Measurements from ENCODE around the gene GOLGA7B.
A peak's percentile ranks its signal among the peaks of the same experiment; 100 is the strongest.
"Not testable (repeated sequence)": the region's sequence is repeated elsewhere in the genome, so short reads cannot be mapped to it uniquely, and the experiment has no call there.

The GOLGA7B gene

DNA sequence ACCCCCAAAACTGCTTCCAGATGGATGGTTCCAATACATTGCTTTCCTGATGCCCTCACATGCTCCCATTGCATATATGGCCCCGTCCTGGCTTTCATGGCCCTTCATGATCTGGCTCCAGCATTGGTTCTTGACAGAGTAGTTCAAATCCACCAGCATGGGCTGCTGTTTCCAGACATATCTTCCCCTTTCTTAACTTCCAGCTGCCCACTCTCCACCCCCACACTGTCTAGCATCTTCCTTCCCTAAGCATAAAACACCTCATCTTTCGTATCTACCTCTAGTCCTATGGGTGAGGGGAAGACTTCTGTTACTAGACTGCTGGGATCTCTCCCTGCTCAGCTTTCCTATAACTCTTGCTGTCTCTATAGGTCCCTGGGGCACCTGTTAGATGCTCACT, 13.2 kb upstream of the GOLGA7B start:
- DNase-seq, result no peak

DNA sequence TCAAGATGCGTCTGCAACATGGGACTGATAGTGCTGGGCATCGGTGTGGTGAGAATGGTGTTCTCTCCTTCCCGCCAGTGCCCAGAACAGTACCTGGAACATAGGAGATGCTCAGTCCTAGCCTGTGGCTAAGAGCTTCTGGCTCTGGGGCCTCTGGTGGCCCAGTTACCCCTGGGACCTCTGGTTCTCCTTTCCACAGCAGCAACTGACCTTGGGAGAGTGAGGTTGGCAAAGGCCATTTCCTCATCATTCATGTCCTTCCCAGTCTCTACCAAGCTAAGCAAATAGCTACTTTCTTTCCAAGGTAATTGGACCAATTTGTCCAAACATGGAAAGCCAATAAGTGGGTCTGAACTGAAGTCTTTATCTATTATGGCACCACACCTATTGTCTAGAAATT, 11.6 kb upstream of the GOLGA7B start:
- no peak for DNase-seq

DNA sequence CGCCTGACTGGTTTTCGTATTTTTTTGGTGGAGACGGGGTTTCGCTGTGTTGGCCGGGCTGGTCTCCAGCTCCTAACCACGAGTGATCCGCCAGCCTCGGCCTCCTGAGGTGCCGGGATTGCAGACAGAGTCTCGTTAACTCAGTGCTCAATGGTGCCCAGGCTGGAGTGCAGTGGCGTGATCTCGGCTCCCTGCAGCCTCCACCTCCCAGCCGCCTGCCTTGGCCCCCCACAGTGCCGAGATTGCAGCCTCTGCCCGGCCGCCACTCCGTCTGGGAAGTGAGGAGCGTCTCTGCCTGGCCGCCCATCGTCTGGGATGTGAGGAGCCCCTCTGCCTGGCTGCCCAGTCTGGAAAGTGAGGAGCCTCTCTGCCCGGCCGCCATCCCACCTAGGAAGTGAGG, 8.5 kb upstream of the GOLGA7B start:
- DNase-seq, result not testable (repeated sequence)

DNA sequence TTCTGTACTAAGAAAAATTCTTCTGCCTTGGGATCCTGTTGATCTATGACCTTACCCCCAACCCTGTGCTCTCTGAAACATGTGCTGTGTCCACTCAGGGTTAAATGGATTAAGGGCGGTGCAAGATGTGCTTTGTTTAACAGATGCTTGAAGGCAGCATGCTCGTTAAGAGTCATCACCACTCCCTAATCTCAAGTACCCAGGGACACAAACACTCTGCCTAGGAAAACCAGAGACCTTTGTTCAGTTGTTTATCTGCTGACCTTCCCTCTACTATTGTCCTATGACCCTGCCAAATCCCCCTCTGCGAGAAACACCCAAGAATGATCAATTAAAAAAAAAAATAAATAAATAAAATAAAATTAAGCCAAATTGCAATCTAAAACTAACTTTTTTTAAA, 7.5 kb upstream of the GOLGA7B start:
- DNase-seq, result not testable (repeated sequence)

DNA sequence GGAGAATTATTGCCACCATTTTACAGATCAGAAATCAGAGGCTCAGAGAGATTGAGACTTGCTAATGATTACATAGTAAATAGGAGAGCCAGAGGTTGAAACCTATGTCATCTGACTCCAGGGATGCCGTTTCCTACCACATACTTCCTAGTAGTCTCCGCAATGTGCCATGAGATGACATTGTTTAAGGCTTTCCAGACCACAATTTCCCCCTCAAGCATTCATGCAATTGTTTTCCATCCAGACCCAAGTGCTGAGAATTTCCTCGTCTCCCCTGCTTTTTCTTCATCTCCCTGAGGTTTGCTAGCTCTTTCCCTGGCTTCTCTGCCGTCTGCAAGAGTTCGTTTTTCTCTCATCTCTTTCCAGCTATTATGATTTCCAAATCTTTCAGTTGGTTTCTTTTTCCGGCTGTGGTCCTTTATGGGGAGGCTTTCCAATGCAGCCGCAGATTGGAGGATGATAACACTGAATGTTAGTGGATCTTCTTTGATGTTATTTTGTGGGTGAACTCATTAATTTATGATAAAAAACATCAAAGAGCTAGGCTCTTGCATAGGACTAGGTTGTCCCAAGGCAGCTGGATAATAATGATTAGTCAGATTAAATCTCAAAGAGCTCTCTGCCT, 6.9 kb upstream of the GOLGA7B start:
- DNase-seq, result no peak

DNA sequence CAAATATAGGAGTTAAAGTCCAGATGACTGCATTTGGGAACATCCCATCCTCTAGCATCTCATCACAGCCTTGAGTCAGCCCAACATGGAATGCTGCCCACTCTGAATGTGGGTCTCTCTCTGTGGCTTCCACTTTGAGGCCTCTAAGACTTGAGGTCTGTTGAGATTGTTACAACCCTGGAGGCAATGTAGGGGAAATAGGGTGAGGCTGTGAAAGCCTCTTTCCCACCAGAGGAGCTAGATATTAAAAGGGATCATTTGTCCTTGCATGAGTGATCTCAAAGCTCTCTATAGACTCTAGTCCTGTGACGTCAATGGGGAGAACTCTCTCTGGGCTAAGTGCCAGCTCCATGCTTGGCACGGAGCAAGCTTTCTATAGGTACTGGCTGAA, 6.4 kb upstream of the GOLGA7B start:
- DNase-seq, result no peak

DNA sequence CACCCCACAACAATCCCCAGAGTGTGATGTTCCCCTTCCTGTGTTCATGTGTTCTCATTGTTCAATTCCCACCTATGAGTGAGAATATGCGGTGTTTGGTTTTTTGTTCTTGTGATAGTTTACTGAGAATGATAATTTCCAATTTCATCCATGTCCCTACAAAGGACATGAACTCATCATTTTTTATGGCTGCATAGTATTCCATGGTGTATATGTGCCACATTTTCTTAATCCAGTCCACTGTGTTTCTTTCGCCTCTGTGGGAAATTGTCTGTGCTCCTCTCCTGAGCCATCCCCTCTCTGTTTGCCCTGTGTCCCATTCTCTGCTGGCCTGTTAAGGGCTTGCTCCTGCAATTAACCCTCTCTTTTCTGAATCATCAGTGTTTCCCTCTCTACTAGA, 5.7 kb upstream of the GOLGA7B start:
- DNase-seq, result not testable (repeated sequence)

DNA sequence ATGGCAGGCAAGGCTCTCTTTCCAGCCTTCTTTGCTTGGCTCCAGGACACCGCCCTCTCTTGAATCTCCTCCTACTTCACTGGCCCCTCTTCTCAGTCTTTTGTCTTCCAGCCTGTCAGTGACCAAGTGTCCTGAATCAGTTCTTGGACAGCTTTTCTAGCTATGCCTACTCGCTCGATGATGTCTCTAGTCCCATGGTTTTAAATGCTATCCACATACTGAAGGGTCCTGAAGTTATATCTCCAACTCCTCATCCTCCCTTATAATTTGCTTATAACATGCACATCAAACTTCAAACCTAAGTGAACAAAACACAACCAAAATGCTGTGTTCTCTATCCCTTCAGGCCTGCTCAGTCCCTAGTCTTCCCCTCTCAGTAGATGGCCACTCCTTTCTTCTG, 5.0 kb upstream of the GOLGA7B start:
- no peak for DNase-seq

DNA sequence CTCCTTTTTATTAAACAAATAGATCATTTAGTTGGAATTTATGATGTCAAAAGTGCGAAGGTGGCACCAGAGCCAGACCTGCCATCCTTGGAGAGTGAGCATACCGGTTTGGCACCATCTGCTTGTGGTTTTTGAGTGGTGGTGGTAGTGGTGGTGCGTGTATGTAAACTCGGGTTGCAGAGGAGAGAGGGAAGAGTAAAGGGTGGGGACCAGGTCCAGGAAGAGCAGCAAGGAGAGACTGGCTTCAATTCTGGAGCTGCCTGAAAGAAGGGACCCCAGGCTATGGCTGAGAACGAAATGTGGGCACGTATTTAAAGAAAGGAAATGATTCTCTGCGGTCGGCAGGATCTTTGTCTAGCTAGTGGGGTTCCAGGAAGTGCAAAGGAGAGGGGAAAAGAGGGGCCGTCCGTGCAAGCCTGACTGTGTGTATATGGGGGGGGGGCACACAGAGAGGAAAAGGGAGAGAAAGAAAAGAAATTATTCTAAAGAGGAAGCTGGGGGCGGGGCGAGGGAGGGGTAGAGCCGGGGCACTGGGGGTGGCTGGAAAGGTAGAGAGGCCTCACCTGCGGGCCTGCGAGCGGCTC, 448 bp upstream of the GOLGA7B start:
- no peak for DNase-seq

DNA sequence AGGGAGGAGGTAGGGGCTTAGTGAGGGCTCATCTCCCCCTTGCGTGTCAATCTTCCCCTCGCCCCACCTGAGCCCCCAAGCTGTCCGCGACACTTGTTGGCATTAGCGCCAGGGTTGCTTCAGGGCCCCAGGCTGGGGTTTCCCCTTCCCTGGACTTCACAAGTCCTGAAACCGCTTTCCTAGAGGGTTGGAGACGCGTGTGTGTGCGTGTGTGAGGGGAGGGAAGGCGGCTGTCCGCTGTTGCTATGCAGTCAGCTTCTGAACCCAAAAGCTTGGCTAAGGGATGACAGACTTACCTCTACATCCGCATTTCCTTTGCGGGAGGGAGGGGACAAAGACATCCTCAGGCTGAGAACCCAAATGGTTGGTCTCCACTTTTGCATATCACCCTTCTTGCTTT, 803 bp downstream of the GOLGA7B start:
- no peak for DNase-seq

DNA sequence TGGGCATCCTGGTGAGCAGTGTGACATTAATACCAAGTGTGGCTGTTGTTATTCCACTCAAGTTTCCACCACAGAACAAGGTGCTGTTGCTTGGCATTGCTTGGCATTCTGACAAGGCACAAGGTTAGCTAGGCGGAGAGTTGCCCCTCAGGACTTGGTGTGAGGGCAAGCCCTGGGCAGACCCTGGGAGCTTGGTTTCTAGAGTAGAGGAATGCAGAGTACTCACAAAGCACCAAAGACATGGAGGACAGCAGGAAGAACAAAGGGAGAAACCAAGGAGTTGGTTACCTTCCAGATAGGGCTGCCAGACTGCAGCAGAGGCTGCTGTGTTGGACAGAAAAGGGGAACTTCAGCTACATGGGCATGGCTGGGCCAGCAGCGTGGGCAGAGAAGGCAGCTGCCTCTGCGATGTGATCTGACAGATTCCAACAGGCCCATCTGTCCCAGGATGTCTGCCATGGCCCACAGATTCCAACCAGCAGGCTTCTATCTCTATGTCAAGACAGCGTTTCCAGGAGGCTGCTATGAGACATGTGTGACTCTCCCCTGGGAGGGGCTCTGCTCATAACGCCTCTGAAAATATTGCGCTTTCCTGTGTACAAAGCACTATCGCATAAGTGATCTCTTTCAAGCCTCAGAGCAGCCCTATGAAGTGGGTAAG, 1.8 kb downstream of the GOLGA7B start:
- peak; percentile 26 for DNase-seq

DNA sequence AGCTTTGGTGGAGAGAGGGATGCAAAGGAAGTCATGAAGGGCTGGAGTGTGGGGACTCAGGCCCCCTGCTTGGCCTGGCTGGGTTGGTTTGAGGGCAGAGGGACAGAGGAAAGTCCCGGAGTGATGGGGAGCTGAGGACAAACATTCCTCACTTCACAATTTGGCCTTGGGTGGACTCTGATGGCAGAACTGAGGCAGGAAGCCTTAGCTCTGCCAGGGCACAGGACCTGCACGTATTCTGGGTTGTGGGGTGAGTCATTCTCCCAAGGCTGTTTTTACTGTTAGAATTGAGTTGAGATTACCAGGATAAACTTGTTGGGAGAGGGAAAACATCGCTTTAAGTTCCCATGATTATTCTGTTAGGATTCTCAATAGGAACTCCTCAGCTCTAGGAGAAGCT, 2.6 kb downstream of the GOLGA7B start:
- DNase-seq, result no peak

DNA sequence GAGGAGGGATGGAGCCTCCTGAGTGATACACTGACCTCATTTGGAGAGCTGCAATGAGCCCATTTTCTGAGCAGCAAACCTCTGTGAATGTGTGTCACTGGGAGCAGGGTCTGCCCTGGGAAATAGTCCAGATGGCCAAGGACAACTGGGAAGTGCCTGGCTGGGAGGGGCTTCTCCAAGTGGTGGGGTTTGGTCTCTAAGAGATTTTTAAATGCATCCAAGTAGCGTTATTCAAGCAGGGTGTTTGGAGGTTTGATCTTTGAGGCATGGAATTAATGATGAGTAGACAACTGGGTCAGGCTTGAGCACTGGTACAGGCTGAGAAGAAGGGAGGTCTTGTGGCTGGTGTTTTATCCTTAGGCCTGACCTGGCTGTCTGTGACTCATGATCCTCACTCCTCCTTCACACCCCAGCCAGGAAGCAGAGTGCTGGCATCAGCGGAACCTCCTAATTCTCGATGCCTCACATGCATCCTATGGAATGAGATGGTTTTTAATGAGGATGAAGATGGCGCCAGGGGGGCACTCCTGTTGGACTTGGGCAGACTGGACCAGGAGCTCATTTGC, 3.3 kb downstream of the GOLGA7B start:
- no peak for DNase-seq

DNA sequence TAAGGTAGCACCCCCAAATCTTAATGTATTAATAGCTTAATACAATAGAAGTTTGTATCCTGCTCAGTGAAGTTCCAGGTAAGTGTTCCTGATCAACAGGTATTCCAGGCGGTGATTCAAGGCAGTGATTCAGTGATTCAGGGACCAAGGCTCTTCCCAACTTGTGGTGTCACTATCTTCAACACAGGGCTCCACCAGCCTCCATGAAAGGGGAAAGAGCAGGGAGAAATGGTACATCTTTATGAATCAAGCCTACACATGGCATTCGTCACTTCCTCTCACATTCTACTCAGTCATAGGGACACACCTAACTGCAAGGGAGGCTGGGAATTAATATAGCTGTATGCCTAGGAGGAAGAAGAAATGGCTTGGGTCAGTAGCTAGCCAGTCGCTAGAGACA, 5.1 kb downstream of the GOLGA7B start:
- DNase-seq, result no peak

DNA sequence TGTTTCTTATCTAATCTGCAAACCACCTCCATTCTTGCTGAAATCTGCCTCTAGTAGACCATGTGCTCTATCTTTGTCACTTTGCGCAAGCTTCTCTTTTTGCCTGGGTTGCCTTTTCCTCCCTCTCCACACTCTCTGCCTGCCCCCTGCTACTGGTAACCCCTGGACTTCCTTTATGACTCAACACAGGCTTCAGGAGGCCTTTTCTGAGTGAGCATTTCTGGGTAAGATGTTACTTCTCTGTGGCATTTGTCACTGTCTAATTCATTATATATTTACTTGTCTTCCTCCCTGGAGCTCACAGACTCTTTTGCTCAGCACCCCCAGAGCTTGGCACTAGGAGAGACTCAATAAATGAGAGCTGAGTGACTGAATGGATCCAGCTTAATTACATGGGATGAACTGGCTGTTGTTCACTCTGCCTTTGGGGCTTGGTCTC, 8.4 kb downstream of the GOLGA7B start:
- no peak for DNase-seq

DNA sequence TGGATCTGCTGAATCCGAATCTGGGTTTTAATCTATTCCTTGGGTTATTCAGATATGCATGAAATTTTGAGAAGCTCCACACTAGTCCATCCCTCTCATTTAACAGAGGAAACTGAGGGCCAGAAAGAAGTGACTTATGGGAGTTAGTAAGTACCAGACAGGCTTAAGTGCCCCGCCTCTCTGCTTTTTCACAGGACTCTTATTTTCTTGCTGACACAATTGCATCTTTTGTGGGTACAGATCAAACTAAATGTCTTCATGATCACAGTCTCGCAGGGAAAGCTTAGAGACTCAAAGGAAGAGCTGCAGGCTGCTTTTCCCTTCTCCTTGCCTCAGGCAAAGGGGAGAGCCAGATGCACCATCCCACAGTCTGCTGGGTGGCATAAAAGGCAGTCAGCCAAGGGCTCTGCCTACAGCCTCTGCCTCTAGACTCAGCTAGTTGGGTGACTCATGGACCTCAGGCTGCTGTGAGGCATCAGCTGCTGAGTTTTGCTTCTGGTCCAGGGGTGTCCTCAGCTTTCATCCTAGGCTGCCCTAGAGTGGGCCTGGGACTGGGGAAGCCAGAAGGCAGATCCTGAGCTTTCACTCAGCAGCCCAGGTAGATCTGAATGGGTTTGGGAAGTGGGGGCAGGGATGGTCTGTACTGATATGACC, 11.6 kb downstream of the GOLGA7B start:
- DNase-seq, result no peak

DNA sequence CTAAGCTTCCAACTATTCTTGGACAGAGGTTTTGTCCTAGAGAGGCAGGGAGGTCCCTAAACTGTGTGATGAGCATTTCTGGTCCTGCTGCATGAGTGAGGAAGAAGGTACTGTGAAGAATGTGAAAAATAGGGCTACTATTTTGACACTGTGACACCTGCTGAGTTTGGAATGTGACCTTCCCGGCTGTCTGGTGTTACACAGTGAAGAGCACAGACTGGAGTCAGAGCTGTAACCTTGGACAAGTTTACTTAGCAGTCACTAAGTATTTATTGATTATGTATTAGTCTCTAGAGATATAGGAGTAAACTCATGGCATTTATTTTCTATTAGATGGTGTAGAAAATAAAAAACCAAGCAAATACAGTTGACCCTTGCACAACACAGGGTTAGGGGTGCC, 12.3 kb downstream of the GOLGA7B start:
- DNase-seq, result no peak

DNA sequence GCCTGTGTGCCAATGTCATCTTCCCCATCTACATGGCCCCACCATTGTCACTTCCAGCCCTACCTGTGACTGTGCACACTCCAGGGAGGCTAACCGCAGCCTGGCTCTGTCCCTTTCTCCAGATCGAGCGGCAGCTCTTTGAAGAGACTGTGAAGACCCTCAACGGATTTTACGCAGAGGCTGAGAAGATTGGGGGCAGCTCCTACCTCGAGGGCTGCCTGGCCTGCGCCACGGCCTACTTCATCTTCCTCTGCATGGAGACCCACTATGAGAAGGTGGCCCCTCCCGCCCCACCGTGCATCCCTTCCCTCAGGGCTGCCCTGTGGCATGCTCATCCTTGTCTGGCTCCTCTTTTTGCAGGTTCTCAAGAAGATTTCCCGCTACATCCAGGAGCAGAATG, 14.2 kb downstream of the GOLGA7B start:
- DNase-seq, result no peak

DNA sequence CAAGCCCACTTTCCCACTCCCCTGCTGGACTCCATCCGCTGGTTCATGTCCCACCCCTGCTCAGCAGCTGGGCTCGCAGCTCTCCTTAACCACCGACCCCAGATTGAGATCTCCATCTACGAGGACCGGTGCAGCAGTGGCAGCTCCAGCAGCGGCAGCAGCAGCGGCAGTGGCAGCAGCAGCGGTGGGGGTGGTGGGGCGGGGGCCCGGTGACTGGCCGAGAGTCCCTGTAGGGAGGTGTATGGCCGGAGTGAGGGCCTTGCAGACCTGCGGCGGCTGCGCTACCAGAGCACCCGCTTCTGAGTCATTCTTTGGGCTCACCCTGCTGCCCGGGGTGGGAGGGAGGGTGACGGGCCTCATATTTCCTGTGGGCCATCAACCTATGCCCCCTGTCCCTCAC, 15.8 kb downstream of the GOLGA7B start:
- no peak for DNase-seq

DNA sequence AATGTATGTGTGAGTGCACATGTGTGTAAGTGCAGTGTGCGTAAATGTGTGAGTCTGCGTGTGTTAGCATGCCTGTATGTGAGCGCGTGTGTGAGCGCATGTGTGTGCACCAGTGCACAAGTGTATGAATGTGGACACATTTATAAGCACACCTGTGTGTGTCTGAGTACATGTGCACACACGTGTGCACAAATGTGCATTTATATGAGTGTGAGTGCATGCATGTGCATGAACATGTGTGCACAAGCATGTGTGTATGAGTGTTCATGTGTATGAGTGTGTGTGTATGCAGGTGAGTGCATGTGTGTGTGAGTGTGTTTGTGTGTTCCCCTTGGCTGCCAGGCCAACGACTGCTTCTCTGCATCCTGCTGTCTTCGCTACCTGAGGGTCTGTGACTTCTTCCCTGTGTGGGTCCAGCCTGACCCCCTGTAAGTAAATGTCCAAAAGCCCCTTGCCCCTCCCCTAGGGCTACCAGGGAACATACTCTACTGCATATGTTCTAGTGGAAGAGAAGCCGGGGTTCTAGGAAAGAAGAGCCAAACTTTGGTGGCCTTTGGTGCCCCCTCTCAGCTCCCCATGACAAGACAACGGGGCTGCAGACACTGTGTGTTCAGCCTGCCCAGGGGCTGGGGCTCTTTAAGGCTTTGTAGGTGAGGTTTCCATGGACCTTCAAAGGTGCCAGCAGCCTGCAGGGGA, 17.0 kb downstream of the GOLGA7B start:
- no peak for DNase-seq

DNA sequence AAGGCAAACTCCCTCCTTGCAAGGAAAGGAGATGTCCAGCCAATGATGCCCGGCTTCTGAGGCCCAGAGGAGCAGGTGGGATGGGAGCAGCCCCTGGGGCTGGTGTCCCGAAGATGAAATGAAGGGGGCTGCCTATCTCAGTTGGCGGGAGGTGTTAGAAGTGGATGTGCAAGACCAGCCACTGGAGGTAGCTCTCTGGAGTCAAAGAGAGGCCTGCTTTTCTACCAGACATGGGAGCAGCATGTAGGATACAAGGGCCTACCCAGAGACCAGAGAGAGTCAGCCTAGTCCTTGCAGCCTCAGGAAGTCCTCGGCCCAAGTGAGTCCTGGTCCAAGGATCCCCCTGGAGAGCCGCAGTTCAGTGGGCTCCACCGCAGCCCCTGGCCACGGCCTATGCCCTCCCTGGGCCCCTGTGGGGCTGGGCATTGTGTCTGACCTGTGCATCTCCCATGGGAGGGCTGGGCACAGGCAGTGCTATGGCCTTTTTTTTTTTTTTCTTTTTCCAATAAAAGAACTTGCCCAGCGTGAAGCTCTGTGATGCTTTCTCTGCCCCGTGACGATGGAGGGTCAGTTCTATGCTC, 17.7 kb downstream of the GOLGA7B start:
- no peak for DNase-seq

DNA sequence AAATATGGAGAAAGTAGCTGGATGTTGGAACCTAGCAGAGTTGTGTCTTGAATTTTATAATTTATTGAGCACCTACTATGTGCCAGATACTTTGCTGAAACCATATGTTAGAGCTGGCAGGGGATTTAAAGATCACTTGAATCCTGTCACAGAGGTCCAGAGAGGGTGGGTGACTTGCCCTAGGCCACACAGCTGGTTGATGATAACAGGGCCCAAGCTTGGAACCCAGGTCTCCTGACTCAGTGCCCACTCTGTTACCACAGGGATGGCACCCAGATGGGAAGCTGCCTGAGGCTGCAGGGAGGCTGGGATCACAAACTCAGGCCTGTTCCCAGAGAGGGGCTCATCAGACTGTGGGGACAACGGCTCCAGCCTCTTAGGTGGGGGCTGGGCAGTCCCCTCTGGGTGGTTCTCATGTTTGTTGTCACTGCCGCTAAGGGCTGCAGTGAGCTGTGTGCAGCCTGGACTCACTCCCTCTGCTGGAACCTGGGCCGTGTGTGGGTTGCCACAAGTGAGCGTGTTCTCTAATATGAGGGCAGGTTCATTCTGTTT, 18.6 kb downstream of the GOLGA7B start:
- no peak for DNase-seq
